ENCODE data around the gene APBB1IP.
"Not testable (repeated sequence)": the region's sequence is repeated elsewhere in the genome, so short reads cannot be mapped to it uniquely, and the experiment has no call there.

The APBB1IP gene

DNA sequence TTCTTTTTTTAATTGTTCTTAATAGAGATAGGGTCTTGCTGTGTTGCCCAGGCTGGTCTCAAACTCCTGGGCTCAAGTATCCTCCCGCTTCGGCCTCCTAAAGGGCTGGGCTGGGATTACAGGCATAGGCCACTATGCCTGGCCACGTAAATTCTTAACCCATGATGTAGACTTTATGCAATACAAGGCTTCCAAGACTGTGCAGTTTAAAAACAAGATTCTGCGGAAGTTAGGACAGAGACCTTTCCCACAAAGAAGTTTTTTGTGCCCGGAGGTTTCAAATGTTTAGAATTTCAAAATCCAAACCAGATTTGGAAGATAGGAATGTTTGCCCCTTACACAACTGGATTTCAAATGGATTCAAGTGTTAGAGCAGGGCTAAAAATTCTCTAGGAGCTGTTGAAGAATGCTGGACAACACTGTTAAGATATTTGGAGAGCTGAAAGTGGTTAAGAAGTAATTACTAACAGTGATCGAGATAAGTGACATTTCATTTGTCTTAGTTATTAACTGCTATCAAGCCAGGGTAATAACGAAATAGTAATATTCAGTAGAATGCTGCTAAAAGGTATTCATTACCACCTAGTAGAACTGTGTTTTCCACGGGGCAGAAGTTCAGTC lies 7.4 kb downstream of the APBB1IP start:
- DNase-seq = no peak

DNA sequence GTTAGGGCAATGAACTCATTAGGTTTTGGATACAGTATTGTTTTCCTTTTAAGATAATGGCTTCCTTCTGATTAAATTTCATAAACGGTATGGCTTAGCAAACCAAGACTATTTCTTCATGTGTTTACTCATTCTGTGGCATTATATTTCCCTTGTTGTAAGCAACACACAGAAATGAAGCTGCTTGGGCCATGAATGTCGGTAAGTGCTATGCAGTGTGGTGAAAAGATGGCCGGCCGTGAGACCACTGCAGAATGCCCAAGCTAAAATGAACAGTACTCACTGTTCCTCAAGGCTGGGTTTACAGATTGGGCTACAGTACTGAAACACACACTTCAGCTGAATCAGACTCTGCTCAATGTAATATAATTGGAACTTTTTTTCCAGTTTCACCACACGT lies 8.1 kb downstream of the APBB1IP start:
- no peak for DNase-seq

DNA sequence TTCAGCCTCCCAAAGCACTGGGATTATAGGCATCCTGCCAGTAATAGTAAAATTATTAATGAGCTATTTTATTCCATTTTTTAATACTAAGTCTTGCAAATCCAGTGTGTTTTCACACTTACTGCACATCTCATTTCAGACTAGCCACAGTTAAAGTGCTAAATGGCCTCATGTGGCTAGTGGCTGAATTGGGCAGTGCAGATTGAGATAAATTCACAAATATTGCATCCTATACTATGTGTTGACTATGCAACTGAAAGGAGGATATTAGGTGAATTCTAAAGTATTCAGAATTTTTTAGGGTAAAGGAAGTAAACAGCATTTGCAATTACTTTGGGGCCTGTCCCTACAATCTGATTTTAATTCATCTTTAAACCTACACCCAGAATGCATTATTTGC lies 10.2 kb downstream of the APBB1IP start:
- no peak for DNase-seq

DNA sequence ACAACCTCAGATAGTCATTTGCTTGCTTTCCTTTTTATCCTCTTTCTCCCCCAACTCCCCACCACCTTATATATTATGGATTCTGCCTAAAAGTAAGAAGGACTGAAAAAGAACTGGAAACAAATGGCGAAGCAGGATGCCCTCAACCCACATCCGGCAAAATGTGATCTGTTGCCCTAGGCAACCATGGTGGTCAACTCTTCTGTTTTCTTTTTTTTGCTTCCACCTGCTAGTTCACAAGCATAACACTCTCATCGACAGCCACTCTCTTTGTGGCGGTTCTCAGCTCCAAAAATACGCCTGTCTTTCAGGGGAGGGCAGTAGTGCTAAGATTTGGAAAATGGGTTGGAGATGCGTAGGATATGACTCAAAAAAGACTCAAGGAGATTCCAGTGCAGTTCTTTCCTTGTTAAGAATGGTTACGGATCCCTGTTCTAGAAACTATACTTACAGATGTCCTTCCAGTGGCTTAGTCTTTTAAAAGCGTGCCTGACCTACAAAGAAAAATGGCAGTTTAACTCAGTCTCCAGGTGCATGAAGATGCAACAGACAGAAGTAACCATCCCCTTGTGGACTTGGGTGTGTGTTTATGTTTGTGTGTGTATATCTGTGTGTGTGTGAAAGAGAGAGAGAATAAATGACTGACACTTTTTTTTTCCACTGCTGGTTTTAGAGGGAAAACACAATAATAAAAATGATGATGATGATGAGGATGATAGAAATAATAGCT lies 10.7 kb downstream of the APBB1IP start:
- no peak for DNase-seq

DNA sequence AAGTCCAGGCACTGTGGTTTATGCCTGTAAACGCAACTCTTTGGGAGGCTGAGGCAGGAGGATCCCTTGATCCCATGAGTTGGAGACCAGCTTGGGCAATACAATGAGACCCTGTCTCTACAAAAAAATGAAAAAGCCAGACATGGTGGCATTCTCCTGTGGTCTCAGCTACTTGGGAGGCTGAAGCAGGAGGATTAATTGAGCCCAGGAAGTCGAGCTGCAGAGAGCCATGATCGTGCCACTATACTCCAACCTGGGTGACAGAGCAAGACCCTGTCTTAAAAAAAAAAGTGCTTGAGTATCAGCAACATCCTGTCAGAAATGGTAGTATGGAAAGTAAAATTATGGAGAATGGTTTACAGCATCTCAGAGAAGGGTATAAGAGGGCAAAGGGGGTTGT lies 11.6 kb downstream of the APBB1IP start:
- DNase-seq = no peak

DNA sequence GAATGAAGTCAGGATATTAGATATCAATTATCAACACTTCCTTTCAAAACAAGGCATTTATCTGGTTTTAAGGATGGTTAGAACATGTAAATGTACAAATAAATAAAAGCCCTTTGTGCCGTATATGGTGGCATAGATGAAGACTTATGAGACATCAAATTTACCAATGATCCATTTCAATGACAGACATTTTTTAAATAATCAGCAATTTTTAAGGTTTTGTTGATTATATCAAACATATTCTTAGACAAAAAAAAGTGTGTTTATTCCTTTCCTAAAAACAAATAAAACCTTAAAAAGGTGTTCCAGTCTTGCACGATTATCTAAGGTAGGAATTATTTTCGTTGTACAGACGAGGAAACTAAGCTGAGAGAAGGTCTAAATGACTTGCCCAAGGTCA lies 13.8 kb downstream of the APBB1IP start:
- DNase-seq = no peak

DNA sequence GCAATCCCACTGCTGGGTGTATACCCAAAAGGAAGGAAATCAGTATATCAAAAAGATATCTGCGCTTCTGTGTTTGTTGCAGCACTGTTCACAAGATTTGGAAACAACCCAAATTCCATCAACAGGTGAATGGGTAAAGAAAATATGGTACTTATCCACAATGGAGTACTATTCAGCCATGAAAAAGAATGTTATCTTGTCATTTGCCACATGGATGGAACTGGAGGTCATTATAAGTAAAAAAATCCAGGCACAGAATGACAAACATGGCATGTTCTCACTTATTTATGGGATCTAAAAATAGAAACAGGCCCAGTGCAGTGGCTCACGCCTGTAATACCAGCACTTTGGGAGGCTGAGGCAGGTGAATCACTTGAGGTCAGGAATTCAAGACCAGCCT lies 15.7 kb downstream of the APBB1IP start:
- DNase-seq = no peak

DNA sequence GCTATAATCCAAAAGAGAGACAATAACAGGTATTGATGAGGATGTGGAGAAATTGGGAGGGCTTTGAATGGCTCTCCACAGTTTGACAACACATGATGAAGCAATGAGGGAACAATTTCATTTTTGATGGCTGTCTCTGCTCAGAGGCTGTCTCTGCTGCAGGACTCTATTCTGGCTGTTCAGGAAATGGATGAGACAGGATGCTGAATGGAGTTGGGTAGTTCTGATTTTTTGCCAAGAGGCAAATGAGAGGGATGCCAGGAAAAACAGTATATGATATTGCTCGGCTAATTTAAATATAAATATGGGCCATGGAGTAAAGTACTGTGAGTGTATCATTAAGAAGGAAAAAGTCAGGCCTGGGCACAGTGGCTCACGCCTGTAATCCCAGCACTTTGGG lies 16.8 kb downstream of the APBB1IP start:
- no peak for DNase-seq

DNA sequence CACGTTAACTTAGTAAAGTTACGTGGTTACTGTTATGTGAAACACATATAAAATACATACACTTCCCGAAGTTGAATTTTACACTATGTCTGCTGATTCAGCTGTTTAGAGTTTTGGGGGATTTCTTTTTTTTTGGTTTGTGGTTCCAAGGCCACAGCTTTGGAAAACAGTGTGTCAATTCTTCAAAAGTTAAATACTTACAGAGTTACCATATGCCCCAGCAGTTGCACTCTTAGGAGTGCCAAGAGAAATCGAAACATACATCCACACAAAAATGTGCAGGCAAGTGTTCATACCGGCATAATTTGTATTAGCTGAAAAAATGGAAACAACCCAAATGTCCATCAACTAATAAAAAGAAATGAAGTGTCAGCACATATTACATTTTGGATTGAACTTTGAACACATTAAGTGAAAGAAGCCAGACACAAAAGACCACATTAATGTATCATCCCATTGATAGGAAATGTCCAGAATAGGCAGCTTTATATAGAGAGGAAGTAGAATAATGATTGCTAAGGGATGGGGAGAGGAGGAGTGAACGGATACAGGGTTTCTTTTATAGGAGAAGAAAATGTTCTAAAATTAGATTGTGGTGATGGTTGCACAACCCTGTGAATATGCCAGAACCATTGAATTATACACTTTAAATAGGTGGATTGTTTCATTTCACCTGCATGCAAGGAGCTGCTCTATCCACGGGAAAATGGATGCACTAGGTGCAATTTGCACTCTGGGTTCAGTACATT lies 17.6 kb downstream of the APBB1IP start:
- DNase-seq = no peak

DNA sequence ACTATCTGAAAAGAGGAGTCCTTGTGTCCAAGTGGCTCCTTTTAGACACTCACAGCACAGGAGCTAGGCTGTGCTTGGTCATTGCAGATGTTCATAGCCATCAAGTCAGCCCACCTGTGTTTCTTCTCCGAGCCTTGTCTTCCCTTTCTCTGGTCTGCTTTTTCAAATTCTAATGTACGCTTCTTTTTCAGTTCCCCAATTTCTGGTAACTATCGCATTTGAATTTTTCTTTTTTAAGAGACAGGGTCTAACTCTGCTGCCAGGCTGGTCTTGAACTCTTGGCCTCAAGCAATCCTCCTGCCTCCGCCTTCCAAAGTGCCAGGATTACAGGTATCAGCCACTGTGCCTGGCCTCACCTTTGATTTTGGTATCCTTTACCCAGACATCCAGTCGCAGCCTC lies 18.9 kb downstream of the APBB1IP start:
- no peak for DNase-seq

DNA sequence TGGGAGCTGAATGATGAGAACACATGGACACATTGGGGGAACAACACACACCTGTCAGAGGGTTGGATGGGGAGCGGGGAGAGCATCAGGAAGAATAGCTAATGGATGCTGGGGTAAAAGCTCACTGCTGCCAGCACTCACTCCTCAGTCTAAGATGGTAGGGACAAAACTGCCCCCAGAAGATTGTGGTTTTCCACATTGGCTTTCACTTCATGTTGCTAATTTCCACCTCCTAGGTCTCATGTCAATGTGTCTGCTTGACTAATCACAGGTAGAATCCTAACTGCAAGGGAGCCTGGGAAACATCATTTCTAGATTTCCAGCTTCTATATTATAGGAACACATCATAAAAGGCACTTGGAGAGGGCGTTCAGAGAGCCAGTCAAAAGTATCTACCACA lies 22.6 kb downstream of the APBB1IP start:
- no peak for DNase-seq

DNA sequence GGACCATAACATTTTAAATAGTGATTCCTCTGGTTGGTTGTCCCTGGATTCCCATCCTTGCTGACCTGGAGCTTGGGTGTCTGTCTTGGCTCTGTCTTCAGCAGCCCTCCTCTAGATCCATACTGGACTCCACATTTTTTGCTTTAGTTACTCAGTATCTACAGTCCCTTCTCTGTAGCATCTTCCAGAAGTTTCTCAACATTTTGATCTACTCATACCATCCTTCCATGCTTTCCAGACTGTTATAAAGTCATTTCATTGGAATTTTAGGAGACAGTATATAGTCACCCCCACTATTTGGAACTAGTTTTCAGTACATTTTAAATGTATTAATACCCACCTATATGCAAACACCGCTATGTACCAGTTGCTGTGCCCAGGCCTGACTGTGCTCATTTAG lies 25.8 kb downstream of the APBB1IP start:
- DNase-seq = no peak

DNA sequence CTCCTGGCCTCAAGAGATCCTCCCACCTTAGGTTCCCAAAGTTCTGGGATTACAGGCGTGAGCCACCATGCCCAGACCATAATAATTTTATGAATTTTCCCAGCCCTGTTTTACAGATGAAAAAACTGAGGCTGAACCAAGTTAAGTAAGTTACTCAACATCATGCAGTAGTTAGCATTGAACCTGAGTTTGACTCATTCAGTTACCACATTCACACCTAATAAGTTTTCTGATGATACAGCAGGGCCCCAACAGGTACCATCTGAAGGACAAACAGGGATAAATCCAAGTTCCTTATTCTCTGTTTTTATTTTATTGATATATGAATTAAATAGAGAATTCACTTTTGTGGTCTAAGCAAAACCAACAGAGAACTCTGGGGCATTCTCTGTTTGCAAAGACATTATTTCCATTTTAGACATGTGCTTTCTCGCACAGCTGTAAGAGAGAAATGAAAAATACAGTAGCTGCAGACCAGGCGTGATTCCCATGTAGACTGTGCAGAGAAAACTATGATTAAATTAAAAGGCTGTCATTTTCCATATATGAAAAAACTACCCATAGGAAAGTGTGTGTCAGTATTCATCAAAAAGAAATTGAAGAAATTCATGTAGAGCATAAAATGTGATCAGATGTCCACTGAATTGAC lies 26.6 kb downstream of the APBB1IP start:
- DNase-seq = no peak

DNA sequence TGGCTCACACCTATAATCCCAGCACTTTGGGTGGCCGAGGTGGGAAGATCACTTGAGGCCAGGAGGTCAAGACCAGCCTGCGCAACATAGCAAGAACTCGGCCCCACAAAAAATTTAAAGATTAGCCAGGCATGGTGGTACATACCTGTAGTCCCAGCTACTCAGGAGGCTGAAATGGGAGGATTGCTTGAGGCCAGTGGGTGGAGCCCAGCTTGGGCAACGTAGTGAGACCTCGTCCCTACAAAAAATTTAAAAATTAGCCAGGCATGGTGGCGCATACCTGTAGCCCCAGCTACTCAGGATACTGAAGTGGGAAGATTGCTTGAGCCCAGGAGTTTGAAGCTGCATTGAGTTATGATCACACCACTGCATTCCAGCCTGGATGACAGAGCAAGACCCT lies 28.4 kb downstream of the APBB1IP start:
- DNase-seq = not testable (repeated sequence)

DNA sequence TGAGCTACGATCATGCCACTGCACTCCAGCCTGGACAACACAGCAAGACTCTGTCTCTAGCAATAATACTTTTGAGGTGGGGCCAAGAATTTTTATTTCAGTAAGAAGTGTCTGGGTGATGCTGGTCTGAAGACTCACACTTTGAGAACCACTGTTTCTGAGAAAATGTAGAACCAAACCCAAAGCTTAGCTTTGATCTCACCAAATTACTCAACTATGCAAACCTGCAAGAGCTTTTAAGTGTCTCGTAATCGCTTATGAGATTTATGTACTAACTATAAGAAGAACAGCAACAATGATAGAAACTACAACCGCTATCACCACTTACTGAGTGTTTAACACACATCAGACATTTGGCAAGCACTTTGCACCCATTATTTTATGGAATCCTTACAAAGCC lies 29.5 kb downstream of the APBB1IP start:
- DNase-seq = no peak

DNA sequence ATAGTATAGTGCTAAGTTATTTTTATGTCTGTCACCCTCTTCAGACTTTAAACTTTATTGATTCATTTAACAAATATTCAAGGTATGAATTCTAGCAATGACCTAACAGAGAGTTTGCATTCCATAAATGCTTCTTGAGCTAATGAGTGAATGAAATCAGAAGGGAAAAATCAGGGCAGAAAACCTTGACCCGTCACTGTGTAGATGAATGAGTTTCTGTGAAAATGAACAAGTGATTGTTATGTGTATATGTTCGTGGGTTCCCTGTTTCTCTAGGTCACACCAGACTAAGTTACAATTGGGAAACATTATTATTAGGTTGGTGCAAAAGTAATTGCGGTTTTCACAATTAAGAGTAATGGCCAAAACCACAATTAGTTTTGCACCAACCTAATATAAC lies 30.1 kb downstream of the APBB1IP start:
- DNase-seq = no peak

DNA sequence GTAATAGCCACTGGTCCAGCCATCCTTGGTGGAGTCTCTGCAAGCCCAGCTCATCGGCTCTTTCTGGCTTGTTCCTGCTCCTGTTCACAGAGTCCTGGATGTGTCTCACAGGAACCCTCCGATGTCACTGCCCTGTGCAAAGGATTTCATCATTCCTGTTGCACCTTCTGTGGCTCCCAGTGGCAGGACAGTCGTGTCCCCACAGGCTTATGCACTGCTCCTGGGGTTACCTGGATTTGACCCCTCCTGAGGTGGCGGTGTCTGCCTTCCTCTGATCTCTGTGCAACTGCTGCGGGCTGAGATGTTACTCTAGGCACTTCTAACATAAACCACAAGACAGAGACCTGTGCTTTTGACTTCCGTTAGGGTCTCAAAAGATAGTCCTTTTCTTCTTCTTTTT lies 30.6 kb downstream of the APBB1IP start:
- no peak for DNase-seq

DNA sequence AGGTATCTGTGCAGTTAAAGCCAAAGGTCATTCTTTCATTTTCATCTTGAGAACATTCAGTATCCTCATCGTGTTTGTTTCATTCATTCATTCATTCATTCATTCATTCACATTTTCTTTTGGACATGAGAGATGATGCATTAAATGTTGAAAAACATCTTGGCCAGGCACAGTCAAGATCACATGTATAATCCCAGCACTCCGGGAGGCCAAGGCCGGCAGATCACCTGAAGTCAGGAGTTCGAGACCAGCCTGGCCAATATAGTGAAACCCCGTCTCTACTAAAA lies 34.3 kb downstream of the APBB1IP start:
- no peak for DNase-seq

DNA sequence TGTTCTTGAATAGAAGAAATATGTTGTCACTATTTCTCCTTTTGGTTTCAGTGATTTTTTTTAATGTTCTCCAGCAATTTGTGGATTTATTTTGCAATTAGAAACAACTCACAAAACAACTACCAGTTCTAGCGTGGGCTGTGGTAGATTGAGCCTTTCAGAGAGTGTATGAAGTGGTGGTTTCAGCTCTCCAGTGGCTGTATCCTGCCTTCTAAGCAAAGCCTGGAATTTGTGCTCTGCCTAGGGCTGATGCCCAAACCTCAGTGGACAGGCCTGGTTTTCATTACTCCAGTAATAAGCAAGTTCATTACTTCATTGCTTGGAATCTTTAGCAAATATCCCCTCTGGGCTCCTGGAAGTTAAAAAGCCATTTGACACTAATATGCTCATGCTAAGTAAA lies 35.9 kb downstream of the APBB1IP start:
- no peak for DNase-seq

DNA sequence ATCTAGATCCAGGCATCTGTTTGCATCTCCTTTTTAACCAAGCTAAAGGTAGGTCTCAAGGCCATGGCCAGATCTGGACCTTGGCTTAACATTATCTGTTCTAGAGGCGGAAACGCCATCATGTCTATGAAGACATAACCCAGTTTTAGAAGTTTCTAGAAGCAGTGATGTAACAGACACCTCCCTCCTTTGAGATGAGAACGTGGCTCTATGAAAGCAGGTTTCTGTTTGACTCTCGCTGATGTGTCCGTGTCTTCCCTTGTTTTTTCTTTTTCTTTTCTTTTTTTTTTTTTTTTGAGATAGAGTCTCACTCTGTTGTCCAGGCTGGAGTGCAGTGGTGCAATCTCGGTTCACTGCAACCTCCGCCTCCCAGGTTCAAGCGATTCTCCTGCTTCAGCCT lies 36.7 kb downstream of the APBB1IP start:
- not testable (repeated sequence) for DNase-seq

DNA sequence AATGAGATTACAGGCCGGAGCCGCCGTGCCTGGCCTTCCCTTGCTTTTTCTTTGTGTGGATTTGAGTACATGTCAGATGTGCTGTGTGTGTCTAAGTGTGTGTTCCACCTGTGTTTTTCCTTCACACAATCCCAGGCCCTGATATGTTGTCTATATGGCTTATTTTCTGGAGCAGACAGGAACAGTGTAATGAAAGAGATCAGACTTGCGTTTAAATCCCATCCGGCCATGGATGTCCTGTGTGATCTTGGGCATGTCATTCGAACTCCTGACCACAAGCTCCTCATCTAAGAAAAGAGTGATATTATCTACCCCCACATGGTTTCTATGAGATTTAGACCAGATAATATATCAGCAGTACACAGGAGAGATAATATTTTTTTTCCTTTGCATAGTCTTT lies 37.2 kb downstream of the APBB1IP start:
- no peak for DNase-seq

DNA sequence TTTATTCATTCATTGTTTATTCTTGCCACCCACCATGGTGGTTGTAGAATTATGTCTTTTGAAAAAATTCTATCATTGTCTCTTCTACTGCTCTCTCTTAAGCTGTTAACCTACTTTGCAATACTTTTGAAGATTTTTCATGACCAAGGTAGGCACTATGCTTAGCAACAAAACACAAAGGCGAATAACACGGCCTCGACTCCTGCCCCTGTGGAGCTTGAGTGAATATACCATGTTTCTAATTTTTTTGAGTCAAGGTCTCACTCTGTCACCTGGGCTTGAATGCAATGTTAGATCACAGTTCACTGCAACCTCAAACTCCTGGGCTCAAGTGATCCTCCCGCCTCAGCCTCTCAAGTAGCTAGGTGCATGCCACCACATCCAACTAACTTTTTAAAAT lies 39.4 kb downstream of the APBB1IP start:
- DNase-seq = no peak

DNA sequence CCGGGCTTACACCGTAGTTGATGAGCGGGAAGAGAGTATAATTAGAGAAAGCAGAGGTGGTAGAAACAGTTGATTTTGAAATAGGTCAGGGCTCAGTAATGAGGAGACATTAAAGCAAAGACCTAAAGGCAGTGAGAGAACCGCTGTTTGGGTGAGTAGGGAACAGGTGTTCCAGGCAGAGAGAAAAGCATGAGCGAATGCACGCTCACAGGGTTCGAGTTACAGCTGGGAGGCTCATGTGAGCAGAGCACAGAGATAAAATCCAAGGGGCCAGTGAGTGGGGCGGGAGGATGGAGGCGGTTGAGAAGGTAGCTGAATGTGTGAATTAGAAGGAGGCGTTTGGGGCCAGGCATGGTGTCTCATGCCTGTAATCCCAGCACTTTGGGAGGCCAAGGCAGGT lies 39.9 kb downstream of the APBB1IP start:
- no peak for DNase-seq

Measured in DMS 273 treated with DMSO at 0.1 percent for 48 hours (cell line).